GM06990 (cell line): ENCODE measurements around the gene SARDH.

Experiments
- DNase-seq: peaks from one replicate; pipeline ENCODE4 v3.0.0-alpha.2; 2011; ENCODE audit not compliant: insufficient read length; ENCODE audit errors: extremely low read depth
- H3K27me3 ChIP-seq: replicated peaks from 2 replicates; pipeline ENCODE4 v1.6.0; 2011; ENCODE audit warnings: low read length; ENCODE audit not compliant: control insufficient read depth, insufficient read depth
- H3K36me3 ChIP-seq: 2 replicates; pipeline ENCODE4 v1.5.1; 2011; ENCODE audit warnings: low read length; ENCODE audit not compliant: control insufficient read depth, insufficient read depth
- H3K4me3 ChIP-seq: replicated peaks from 2 replicates; pipeline ENCODE4 v1.5.1; 2011; ENCODE audit warnings: low read depth, mild to moderate bottlenecking, control low read depth, low read length
- CTCF ChIP-seq: IDR thresholded peaks from 2 replicates; pipeline ENCODE4 v1.5.1; 2011; ENCODE audit warnings: low read length, control low read depth, mild to moderate bottlenecking, inconsistent platforms; ENCODE audit not compliant: insufficient read depth, poor library complexity, severe bottlenecking

The SARDH gene

GRCh38 chr9:133669182-133669801 lies 68.9 kb downstream of the SARDH start:
- H3K27me3 ChIP-seq = peaks cover 1% of the 10 kb centered on the region; the same call in 1 of the 2 replicates
- H3K36me3 ChIP-seq = no peaks in the 10 kb centered on the region
- no peak for TF ChIP-seq CTCF
- no peak for DNase-seq
- H3K4me3 ChIP-seq = no peak overlapping the region

- TF ChIP-seq CTCF = no peak
- no peaks in the 10 kb centered on the region for H3K27me3 ChIP-seq
- H3K4me3 ChIP-seq = no peak overlapping the region
- DNase-seq = no peak
- H3K36me3 ChIP-seq = no peaks in the 10 kb centered on the region
Measured at GRCh38 chr9:133667759-133668450, 70.2 kb downstream of the SARDH start.

GRCh38 chr9:133666845-133667244 lies 71.3 kb downstream of the SARDH start:
- H3K4me3 ChIP-seq = no peak overlapping the region
- no peak for DNase-seq
- H3K36me3 ChIP-seq = no peaks in the 10 kb centered on the region
- no peak for TF ChIP-seq CTCF
- H3K27me3 ChIP-seq = no peaks in the 10 kb centered on the region

- no peak for TF ChIP-seq CTCF
- no peak for DNase-seq
- no peaks in the 10 kb centered on the region for H3K36me3 ChIP-seq
- H3K27me3 ChIP-seq = no peaks in the 10 kb centered on the region
- no peak overlapping the region for H3K4me3 ChIP-seq
Measured at GRCh38 chr9:133666387-133666786, 71.8 kb downstream of the SARDH start.

- Histone ChIP-seq H3K4me3 (no peak overlapping the region), H3K27me3 (no peaks in the 10 kb centered on the region; the same call in 1 of the 2 replicates), H3K36me3 (no peaks in the 10 kb centered on the region)
- DNase-seq = no peak
- TF ChIP-seq CTCF = no peak
Measured at GRCh38 chr9:133665535-133665934, 72.6 kb downstream of the SARDH start.
